HG03378 (cell line): ENCODE data around the gene CARD6.
"Not testable (repeated sequence)": the region's sequence is repeated elsewhere in the genome, so short reads cannot be mapped to it uniquely, and the experiment has no call there.

ENCODE experiments used
- ATAC-seq: cut with Tn5 transposase; IDR thresholded peaks from one replicate; pipeline ENCODE4 v1.9.1; 2021; ENCODE audit warnings: mild to moderate bottlenecking, moderate library complexity; ENCODE audit not compliant: unreplicated experiment

CARD6 gene

DNA sequence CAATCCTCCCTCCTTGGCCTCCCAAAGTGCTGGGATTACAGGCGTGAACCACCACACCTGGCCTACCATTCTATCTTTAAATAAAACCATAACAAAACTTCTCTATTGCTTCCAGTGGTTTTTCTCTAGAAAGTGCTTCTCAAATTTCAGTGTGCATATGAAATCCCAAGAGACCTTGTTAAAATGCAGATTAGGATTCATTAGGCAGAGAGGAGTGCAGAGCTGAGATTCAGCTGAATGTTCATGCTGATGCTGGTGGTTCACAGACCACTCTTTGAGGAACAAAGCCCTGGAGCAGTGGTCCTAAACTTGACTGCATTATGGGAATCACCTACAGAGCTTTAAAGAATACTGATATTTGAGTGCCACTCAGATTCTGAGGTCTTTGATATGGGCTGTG lies 28.2 kb downstream of the CARD6 start:
- ATAC-seq: no peak

DNA sequence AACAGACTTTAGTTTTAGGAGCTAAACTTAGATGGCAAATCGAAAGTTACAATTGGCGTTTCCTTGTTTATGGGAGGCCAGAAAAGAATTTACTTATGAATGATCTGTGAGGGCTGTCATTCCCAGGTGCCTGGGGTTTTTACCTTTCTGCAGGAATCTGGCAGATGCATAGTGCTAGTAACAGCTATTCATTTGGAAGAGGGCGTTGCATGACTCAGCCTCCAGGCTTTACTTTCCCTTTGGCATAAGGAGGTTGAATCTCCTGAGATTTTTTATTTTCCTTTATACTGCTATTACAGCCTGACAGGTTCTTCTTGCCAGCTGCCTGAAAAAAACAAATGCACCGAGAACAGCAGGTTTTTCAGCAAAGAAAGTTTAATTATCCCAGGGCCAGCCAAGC lies 30.0 kb downstream of the CARD6 start:
- ATAC-seq: no peak

- ATAC-seq: not testable (repeated sequence)
Observed at GRCh38 chr5:40872253-40872652, 31.1 kb downstream of the CARD6 start.

- no peak for ATAC-seq
Observed at GRCh38 chr5:40873286-40873880, 32.2 kb downstream of the CARD6 start.

- no peak for ATAC-seq
Observed at GRCh38 chr5:40875958-40876357, 34.8 kb downstream of the CARD6 start.

GRCh38 chr5:40877371-40877988 lies 36.3 kb downstream of the CARD6 start:
- no peak for ATAC-seq

DNA sequence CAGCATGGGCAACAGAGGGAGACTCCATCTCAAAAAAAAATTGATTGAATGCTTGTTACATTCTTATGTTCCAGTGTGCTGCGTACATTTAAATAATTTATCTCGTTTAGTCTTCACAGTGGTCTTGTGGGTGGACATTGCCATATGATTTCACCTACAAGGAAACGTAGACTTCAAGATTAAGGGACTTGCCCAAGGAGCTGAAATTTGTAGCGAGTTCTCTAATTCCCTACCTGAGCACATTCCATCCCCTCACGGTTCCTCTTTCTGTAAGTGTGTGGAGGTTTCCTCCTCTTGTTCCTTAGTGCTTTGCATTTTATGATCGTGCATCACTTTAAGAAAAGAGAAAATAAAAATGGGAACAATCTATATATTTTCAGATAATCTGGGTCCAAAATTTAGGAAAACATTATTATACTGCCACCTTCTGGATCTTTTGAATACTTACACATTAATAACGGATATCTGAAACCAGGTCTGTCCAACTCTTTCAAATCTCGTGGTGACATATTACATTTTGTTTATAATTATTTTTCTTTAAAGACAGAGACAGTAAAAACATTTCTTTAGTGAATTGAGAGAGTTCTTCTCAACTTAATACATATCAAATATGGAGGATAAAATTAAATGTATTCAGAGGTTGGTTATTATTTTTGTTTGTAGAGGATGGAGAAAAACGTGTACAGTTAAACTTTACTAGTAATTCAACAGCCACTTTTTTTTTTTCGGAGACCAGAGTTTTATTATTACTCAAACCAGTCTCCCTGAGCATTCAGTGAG lies 38.2 kb downstream of the CARD6 start:
- no peak for ATAC-seq

- no peak for ATAC-seq
Observed at GRCh38 chr5:40882291-40882690, 41.1 kb downstream of the CARD6 start.

- not testable (repeated sequence) for ATAC-seq
Observed at GRCh38 chr5:40883051-40883450, 41.9 kb downstream of the CARD6 start.

DNA sequence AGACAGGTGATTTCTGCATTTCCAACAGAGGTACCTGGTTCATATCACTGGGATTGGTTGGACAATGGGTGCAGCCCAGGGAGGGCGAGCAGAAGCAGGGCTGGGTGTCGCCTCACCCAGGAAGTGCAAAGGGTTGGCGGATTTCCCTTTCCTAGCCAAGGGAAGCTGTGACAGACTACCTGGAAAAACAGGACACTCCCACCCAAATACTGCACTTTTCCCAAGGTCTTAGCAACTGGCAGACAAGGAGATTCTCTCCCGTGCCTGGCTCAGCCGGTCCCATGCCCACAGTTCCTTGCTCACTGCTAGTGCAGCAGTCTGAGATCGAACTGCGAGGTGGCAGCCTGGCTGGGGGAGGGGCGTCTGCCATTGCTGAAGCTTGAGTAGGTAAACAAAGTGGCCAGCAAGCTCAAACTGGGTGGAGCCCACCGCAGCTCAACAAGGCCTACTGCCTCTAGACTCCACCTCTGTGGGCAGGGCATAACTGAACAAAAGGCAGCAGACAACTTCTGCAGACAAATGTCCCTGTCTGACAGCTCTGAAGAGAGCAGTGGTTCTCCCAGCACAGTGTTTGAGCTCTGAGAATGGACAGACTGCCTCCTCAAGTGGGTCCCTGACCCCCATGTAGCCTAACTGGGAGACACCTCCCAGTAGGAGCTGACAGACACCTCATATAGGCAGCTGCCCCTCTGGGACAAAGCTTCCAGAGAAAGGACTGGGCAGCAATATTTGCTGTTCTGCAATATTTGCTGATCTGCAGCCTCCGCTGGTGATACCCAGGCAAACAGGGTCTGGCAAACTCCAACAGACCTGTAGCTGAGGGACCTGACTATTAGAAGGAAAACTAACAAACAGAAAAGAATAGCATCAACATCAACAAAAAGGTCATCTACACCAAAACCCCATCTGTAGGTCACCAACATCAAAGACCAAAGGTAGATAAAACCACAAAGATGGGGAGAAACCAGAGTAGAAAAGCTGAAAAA lies 54.6 kb downstream of the CARD6 start:
- ATAC-seq: not testable (repeated sequence)

- ATAC-seq: peak; percentile 91
Observed at GRCh38 chr5:40904205-40904993, 63.2 kb downstream of the CARD6 start.

DNA sequence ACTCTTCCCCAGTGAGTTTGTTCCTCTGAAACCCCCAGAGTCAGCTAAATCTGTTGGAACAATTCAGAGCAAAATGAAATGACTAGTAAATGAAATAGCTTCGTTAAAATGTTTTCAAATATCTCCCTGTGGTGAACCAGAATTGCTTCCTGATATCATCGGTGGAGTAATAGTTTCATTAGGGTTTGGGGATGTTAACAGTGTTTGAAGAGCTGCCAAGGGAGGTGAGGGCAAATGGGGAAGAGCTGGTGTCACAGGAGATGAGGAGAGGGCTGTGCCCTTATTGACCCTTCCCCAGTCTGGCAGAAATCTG lies 63.8 kb downstream of the CARD6 start:
- no peak for ATAC-seq

DNA sequence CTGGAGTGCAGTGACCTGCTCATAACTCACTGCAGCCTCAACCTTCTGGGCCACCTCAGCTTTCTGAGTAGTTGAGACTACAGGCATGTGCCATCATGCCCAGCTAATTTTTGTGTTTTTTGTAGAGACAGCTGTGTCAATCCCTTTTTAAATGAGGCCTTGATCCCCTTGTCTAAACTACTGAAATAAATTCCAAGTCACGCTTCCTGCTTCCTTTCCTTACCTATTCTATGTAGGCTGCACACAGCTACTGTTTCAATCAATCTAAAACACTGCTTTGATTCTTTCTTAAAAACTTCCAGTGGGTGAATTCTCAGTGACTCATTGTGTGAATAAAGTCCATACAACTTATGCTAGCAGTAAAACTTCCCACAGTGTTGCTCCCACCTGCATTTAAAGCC lies 65.2 kb downstream of the CARD6 start:
- no peak for ATAC-seq

GRCh38 chr5:40909264-40909663 lies 68.1 kb downstream of the CARD6 start, which contains the start of gene C7:
Gene C7 (plus strand): TSS chr5:40909497. CDS start chr5:40909611, 114 bp downstream.
- ATAC-seq: no peak

DNA sequence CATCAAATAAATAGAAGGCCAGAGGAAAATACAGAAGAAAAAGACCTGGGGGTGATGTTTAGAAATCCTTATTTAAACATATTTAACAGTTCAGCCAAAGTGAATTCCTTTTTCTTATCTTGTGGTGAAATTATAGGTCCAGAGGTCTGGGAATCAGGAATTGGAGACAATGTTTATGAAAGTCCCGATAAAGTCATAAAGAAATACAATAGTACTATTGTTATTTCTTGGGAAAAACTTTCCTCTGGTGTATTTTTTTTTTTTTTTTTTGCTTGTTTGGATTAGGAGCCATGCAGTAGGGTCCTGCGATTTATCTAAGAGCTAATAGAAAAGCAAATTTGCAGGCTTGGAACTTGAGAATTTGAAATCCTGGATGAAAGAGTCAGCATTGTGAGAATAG lies 68.6 kb downstream of the CARD6 start:
- ATAC-seq: no peak
